HG02759 (cell line): Measurements from ENCODE around the gene FXYD6.
"Not testable (repeated sequence)": the region's sequence is repeated elsewhere in the genome, so short reads cannot be mapped to it uniquely, and the experiment has no call there.

Experiments used
- ATAC-seq: cut with Tn5 transposase; IDR thresholded peaks from one replicate; pipeline ENCODE4 v1.9.1; 2021; ENCODE audit warnings: mild to moderate bottlenecking, moderate library complexity; ENCODE audit not compliant: unreplicated experiment

Gene FXYD6, protein sequence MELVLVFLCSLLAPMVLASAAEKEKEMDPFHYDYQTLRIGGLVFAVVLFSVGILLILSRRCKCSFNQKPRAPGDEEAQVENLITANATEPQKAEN

DNA sequence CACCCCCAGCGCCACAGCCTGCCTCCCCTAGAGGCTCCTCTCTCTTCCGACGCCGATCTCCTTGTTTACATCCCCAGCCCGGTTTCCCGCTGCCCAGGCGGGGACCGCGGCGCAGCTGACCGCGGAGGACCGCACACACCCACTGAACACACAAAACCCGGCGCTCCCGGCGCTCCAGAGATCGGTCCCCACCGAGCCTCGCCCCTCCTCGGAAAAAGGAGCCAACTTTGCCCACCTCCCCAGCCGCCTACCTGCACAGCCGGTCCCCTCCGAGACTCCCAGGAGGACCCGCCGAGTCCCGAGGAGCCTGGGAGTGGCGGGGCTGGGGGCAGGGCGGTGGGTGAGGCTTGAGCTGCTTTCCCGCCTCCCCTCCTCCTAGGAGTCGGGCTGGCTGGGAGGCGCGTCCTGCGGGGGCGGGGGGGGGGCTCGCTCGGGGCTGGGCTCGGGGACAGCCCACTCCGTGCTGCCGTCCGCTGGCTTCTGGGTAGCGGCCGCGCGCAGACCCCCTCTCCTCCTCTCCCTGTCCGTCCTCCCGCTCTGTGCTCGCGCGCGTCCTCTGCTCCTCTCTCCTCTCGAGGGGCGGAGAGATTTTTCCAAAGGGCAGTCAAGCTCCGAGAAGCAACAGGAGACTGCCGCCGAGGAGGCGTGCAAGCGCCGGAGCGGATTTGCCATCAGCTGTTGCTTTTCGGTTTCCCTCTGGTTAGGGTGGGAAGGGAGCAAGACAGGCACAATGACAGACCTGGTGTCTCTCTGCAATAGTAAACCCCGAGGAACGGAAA, at the start of gene FXYD6:
TSS of gene FXYD6 (minus strand) at position 318 of the 779 bp plus-strand sequence. CDS start 33,882 bp downstream, outside the sequence.
- no peak for ATAC-seq

- not testable (repeated sequence) for ATAC-seq
Measured at GRCh38 chr11:117926166-117926565, 49.7 kb upstream of the FXYD6 start.

- ATAC-seq, result no peak
Measured at GRCh38 chr11:117925198-117925925, 48.9 kb upstream of the FXYD6 start.

GRCh38 chr11:117924631-117925170, 48.2 kb upstream of the FXYD6 start:
- ATAC-seq, result no peak

- no peak for ATAC-seq
Measured at GRCh38 chr11:117923773-117924172, 47.3 kb upstream of the FXYD6 start.

DNA sequence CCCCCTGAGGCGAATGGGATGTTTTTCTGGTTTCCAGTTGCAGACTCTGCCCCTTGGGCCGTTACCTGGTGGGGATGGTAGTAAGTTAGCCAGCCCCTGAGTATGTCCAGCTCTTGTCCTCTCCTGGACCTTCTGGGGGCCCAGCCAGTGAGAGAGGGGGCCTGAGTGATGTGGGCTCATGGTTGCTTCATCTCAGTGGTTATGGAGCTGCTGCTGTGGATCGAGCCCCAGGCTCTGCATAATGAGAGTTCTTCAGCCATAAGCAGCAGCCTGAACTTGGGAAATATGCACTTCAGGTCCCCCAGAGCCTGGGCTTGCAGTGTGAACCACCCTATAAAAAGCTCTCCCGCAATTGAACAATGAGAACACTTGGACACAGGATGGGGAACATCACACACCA, 46.8 kb upstream of the FXYD6 start:
- no peak for ATAC-seq

DNA sequence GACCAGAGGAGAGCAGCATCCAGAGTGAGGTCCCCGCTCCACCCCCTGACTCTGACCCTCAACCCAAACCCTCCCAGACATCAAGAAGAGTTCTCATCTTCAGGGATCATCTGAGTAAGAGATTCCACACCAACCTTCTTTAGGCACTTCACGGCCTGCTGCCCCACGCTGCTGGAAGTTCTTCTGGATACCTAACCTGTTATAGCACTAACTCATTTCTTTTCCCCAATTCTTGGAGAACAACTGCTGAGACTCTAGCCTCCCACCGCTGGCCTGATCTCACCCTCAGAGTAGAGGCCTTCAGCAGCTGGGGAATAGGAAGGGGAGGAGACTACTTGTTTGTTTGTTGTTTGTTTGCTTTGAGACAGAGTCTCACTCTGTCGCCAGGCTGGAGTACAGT, 45.4 kb upstream of the FXYD6 start:
- no peak for ATAC-seq

DNA sequence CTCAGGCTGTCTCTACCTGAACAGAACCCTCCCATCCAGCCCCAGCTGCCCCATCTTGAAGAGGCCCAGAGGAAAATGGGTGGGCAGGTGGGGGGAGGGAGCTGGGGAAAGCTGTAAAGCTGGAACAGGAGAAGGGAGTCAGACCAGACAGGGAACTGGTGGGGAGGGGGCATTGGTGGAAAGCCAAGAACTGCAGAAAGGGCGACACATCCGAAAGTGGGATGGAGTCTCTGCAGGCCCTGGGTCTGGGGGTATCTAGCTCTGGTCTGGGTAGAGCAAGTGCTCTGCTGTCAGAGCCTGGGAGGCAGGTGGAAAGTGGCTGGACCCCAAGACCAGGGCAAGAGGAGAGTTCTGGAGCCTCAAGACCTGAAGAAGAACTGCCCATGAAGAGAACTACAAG, 45.0 kb upstream of the FXYD6 start:
- ATAC-seq, result no peak

DNA sequence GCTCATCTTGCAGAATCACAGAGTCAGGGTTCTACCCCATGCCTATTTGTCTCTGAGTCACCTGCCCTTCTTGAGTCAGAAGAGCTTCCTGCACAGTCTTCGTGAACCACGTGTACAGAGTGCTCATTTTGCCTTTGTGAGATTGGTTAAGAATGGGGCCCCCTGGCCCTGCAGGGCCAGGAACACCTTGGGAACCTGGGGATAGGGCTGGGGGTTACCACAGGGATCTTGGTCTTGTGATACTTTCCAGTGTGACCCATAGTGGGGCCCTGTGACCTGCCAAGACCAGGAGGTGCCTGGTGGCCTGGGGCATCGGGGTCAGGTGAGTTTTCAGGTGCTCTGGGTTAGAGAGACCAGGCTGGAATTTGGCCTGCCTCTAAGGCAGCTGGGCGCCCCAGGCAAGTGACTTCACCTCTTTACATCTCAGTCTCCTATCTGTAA, 43.3 kb upstream of the FXYD6 start:
- ATAC-seq, result no peak

GRCh38 chr11:117919341-117919740, 42.9 kb upstream of the FXYD6 start:
- ATAC-seq, result no peak

- no peak for ATAC-seq
Measured at GRCh38 chr11:117918366-117919255, 42.2 kb upstream of the FXYD6 start.

DNA sequence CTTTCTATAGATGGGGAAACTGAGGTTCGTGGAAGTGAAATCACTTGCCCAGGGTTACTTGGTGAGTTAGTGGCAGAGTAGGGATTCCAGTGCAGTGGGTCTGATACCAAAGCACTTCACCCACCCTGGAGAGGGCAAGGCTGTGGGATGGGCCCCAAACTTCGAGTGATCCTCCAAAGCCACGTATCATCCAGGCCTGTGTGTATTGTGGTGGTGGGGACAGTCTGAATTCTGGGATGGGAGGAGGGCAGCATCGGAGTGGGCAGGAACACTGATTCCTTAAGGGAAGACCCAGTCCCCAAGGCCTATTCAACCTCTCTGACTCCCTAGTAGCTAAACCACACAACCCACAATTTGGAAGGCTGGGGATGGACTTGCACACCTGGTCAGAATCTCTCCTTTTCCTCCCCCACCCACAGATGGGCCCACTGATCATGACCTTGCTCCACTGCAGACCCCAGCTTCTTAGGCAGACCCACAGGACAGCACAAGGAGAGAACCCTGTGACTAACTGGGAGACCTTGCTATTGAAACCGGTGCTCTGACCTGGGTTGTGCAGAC, 41.2 kb upstream of the FXYD6 start:
- no peak for ATAC-seq

DNA sequence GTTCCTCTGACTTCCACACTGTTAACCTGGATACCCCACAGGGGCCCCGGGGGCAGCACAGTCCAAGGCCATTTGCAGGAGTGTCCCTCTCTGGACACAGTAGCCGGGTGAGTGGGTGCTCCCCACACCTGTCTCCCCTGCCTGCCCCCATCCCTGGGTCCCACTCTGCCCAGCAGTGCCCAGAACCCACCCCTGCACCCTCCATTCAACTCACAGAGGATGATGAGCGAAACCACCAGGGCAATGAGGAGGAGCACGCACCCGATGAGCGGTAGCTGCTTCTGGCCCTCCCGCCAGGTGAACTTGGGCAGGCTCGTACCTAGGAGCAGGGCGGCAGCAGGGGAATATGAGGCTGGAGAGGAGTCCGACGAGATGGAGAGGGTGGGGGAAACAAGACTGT, 40.5 kb upstream of the FXYD6 start:
- ATAC-seq, result no peak

GRCh38 chr11:117915672-117916235, 39.3 kb upstream of the FXYD6 start:
- no peak for ATAC-seq

DNA sequence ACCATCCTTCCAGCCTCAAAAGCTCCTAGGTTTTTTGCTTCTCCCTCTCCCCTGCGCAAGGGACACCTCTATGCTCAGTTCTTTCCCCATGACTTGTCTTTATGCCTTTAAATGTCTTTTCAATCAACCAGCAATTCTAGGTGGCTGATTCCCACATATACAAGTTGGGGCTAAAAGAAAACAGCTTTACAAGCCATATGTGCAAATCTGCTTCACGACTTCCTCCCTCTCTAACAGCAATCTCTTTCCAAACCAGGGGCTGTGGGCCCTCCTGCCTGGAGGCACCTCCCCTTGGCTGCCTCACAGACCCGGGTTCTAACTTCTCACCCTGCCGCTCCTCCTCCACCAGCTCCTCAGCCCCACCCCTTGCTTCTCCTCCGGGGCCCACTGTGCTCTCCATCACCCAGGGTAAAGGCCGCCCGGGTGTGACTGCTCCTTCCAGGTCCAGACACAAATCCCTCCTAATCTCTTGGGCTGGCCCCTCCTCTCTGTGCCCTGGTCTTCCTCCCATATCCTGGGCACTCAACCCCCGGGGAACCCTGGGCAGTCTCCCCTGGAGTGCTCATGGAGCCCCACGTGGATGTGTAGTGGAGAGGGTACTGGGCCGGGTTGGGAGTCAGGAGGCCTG, 38.6 kb upstream of the FXYD6 start:
- no peak for ATAC-seq

GRCh38 chr11:117914398-117914761, 37.9 kb upstream of the FXYD6 start:
- ATAC-seq, result no peak

- ATAC-seq, result no peak
Measured at GRCh38 chr11:117913736-117914397, 37.4 kb upstream of the FXYD6 start.

GRCh38 chr11:117912497-117912896, 36.0 kb upstream of the FXYD6 start:
- ATAC-seq, result no peak

- no peak for ATAC-seq
Measured at GRCh38 chr11:117911694-117912093, 35.2 kb upstream of the FXYD6 start.
